Measurements from ENCODE around the gene OR10P1. TPM values are rescaled to one million over a fixed set of nuclear protein-coding genes. Genes with fewer than 3 reads are reported as not detected.

The OR10P1 gene
- total and polyA plus RNA-seq, 10 of the 15 experiments (the other 5 are each of a cell fraction or from before 2014, with no cell fraction given): not detected

DNA sequence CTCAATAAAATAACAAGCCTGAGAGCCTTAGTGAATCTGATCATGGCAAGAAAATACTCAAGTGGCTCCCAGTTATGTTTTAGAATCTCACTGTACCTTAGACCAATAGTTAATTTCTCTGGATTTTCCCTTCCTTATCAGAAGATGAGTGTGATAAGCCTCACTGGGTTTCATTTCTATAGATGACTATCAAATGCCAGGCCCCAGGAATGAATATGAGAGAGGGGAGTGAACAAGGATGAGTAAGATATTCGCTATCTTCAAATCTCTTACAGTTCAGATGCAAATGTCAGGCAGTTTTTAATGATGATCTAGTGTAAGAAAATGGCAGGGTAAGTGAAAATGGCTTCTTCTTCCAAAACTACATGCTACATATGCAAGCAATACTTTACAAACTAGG, 26.1 kb upstream of the OR10P1 start:
- Histone ChIP-seq H3K9ac (ENCODE audit: control insufficient read depth, insufficient read depth, low read length) (no peak overlapping the region), H3K9me3 (replicated peaks; ENCODE audit: control insufficient read depth, insufficient read depth, low read length) (no peaks in the 10 kb centered on the region; the same call in 2 of the 3 replicates), H3K27ac (ENCODE audit: control insufficient read depth, insufficient read depth) (no peak overlapping the region), H3K27me3 (replicated peaks in 1 of 2; ENCODE audit: control insufficient read depth in 2 of 2, insufficient read depth in 2 of 2, low read length in 1 of 2) (peaks cover 0 to 2% of the 10 kb centered on the region in 2 experiments; a peak in 1 of 4 replicates), H3K4me3 (no peak overlapping the region), H4K20me1 (ENCODE audit: control insufficient read depth, insufficient read depth) (no peaks in the 10 kb centered on the region), H3K36me3 (ENCODE audit: control insufficient read depth in 2 of 2, insufficient read depth in 2 of 2, low read length in 1 of 2) (no peaks in the 10 kb centered on the region), H3K4me1 (ENCODE audit: control insufficient read depth, insufficient read depth, low read length) (no peaks in the 10 kb centered on the region), H3K4me2 (ENCODE audit: control insufficient read depth, insufficient read depth) (no peak overlapping the region), H3K79me2 (ENCODE audit: control insufficient read depth, insufficient read depth, low read length) (no peaks in the 10 kb centered on the region), H2AFZ (ENCODE audit: control insufficient read depth, low read depth, low read length) (no peak overlapping the region)
- ChIA-PET SMC1A (ENCODE audit: uncharacterized antibody, unreplicated experiment) (interaction anchor here (0.7 kb wide), 1 partner anchor 11 kb away, joined by 3 read pairs; no protein-coding TSS in a partner anchor), POLR2A (no interaction called here), CTCF (interaction anchor here (1.4 kb wide), 2 partner anchors 9 to 46 kb away, joined by 4 to 5 read pairs; no protein-coding TSS in a partner anchor), RAD21 (ENCODE audit: unreplicated experiment) (no interaction called here)
- WGBS (ENCODE audit: insufficient coverage, insufficient replicate concordance, low lambda C conversion rate, missing lambda C conversion rate): 0% methylated on average over 1 of the region's 1 CpG
- DNase-seq (ENCODE audit: low read depth, low spot score) (no peak), ATAC-seq (no peak; the same call in 2 of the 3 replicates), FAIRE-seq (no peak)
- intact Hi-C loops (cut with micrococcal nuclease; ENCODE audit: unreplicated experiment) (no loop called here), in situ Hi-C loops (cut with MboI) (loop anchor here (5.0 kb wide), 1 partner anchor 413 kb away; no protein-coding TSS in a partner anchor)
- no TSS peak for BruUV-seq (replicated peaks)
- TF ChIP-seq SUPT20H (IDR thresholded peaks at IDR 0.05; ENCODE audit: borderline replicate concordance, control insufficient read depth, low read depth, low read length): no peak
- TF ChIP-seq JUNB (IDR thresholded peaks at IDR 0.05): peak; percentile 17; the same call in 1 of the 2 replicates

- Histone ChIP-seq H3K9ac (ENCODE audit: control insufficient read depth, insufficient read depth, low read length) (no peak overlapping the region), H3K4me2 (ENCODE audit: control insufficient read depth, insufficient read depth) (no peak overlapping the region), H4K20me1 (ENCODE audit: control insufficient read depth, insufficient read depth) (no peaks in the 10 kb centered on the region), H3K36me3 (ENCODE audit: control insufficient read depth in 2 of 2, insufficient read depth in 2 of 2, low read length in 1 of 2) (no peaks in the 10 kb centered on the region), H3K4me3 (no peak overlapping the region), H3K27me3 (replicated peaks in 1 of 2; ENCODE audit: control insufficient read depth in 2 of 2, insufficient read depth in 2 of 2, low read length in 1 of 2) (peaks cover 0 to 2% of the 10 kb centered on the region in 2 experiments; a peak in 1 of 4 replicates), H3K27ac (ENCODE audit: control insufficient read depth, insufficient read depth) (no peak overlapping the region), H3K79me2 (ENCODE audit: control insufficient read depth, insufficient read depth, low read length) (no peaks in the 10 kb centered on the region), H2AFZ (ENCODE audit: control insufficient read depth, low read depth, low read length) (no peak overlapping the region), H3K4me1 (ENCODE audit: control insufficient read depth, insufficient read depth, low read length) (no peaks in the 10 kb centered on the region), H3K9me3 (replicated peaks; ENCODE audit: control insufficient read depth, insufficient read depth, low read length) (no peaks in the 10 kb centered on the region; the same call in 2 of the 3 replicates)
- POLR2A ChIA-PET: no interaction called here
- BruUV-seq (replicated peaks): no TSS peak
- ATAC-seq (peak; percentile 18; the same call in 1 of the 3 replicates), DNase-seq (ENCODE audit: low read depth, low spot score) (no peak), FAIRE-seq (no peak)
- SMC1A ChIA-PET (ENCODE audit: uncharacterized antibody, unreplicated experiment): no interaction called here
- TF ChIP-seq ATF7 (IDR thresholded peaks at IDR 0.05; ENCODE audit: low read depth) (no peak), ASH2L (IDR thresholded peaks at IDR 0.05; ENCODE audit: borderline replicate concordance, low read depth) (no peak), BMI1 (IDR thresholded peaks at IDR 0.05; ENCODE audit: borderline replicate concordance) (no peak), CHD2 (IDR thresholded peaks at IDR 0.05; ENCODE audit: borderline replicate concordance, low read depth, low read length) (no peak)
- RAD21 ChIA-PET (ENCODE audit: unreplicated experiment): no interaction called here
- CTCF ChIA-PET: no interaction called here
- 6% methylated on average over 2 of the region's 2 CpGs for WGBS (ENCODE audit: insufficient coverage, insufficient replicate concordance, low lambda C conversion rate, missing lambda C conversion rate)
- in situ Hi-C loops (cut with MboI) (loop anchor here (5.0 kb wide), 1 partner anchor 415 kb away; no protein-coding TSS in a partner anchor), intact Hi-C loops (cut with micrococcal nuclease; ENCODE audit: unreplicated experiment) (no loop called here)
Observed at GRCh38 chr12:55612646-55613045, 24.0 kb upstream of the OR10P1 start.

Data from GM12878 (cell line).